Calu3 (cell line): ENCODE measurements around the gene SLC27A2. TPM values are rescaled to one million over a fixed set of nuclear protein-coding genes. Genes with fewer than 3 reads are reported as not detected.

ENCODE experiments used
- BruUV-seq: library from RNA; stranded (reverse); fragments of 400-500 nt; replicated peaks from 2 replicates; lab custom pipeline; 2021; lab: Mats Ljungman, UMichigan
- CTCF ChIA-PET: fragments of 300-600 bp; sonication (Branson Sonifier 250); formaldehyde crosslinking; loops from one replicate; lab custom pipeline; 2022; ENCODE audit warnings: antibody characterized with exemption; lab: Charles Lee
- DNase-seq: peaks from one replicate; pipeline ENCODE4 v3.0.0; 2022
- H3K27ac Mint-ChIP-seq: one replicate; pipeline ENCODE4 v1.8.0; 2022; ENCODE audit warnings: mixed read lengths; ENCODE audit not compliant: unreplicated experiment
- H3K27me3 Mint-ChIP-seq: one replicate; pipeline ENCODE4 v1.8.0; 2022; ENCODE audit warnings: mixed read lengths; ENCODE audit not compliant: unreplicated experiment
- H3K36me3 Mint-ChIP-seq: one replicate; pipeline ENCODE4 v1.8.0; 2022; ENCODE audit warnings: mild to moderate bottlenecking, moderate library complexity, mixed read lengths; ENCODE audit not compliant: insufficient read depth, unreplicated experiment
- H3K4me1 Mint-ChIP-seq: one replicate; pipeline ENCODE4 v1.8.0; 2022; ENCODE audit warnings: mild to moderate bottlenecking, low read depth, mixed read lengths; ENCODE audit not compliant: unreplicated experiment
- H3K4me3 Mint-ChIP-seq: one replicate; pipeline ENCODE4 v1.8.0; 2022; ENCODE audit warnings: mild to moderate bottlenecking, low read depth, moderate library complexity, mixed read lengths; ENCODE audit not compliant: unreplicated experiment
- H3K9me3 Mint-ChIP-seq: one replicate; pipeline ENCODE4 v1.8.0; 2022; ENCODE audit warnings: low read depth, mixed read lengths; ENCODE audit not compliant: unreplicated experiment
- intact Hi-C: fragments of 100-400 bp; cut with micrococcal nuclease; formaldehyde crosslinking; loops from one replicate; pipeline ENCODE4 v1.10.0; 2022; ENCODE audit not compliant: unreplicated experiment
- total RNA-seq: library from RNA; stranded (reverse); gene quantifications from 2 replicates; pipeline ENCODE4 v1.2.3, GENCODE V29; 2022
- TF ChIP-seq, protein P1 (sequence below): fragments of 200-600 bp; IDR thresholded peaks from one replicate; pipeline ENCODE4 v1.8.0; 2022; ENCODE audit warnings: antibody characterized with exemption; ENCODE audit not compliant: unreplicated experiment

Gene SLC27A2
- total RNA-seq, 1 experiment from 2014 or later, result 13.1 TPM

DNA sequence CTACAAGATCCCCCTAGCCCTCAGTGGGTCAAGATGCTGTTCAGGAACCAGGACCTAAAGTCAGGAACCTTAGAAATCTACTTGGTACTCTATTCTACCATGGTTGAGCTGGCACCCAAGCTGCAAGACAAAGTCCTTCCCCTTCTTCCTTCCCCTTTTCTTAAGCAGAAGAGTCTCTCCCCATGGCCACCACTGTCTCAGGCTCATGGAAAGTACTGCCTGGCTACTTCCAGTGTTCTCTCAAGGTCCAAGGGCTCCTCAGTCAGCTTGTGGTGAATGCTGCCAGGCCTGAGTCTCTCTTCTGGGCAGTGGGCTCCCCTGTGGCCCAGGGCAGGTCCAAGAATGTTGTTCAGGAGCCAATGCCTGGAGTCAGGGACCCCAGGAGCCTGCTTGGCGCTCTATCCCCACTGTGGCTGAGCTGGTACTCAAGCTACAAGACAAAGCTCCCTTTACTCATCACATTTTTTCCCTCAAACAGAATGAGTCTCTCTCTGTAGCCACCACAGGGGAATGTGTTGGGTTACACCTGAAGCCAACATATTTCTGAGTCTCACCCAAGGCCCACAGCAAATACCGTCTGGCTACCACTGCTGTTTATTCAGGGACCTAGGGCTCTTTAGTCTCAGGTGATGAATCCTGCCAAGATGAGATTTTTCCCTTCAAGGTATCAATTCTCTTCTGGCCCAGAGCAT, 18.1 kb upstream of the SLC27A2 start:
- Mint-ChIP-seq H3K27ac (no peak overlapping the region), H3K36me3 (no peaks in the 10 kb centered on the region), H3K27me3 (no peaks in the 10 kb centered on the region), H3K4me3 (no peak overlapping the region), H3K4me1 (peaks cover 12% of the 10 kb centered on the region), H3K9me3 (no peaks in the 10 kb centered on the region)
- no peak for DNase-seq
- intact Hi-C loops, result no loop called here
- CTCF ChIA-PET, result interaction anchor here (0.6 kb wide), 1 partner anchor 464 kb away, joined by 3 read pairs; no protein-coding TSS in a partner anchor
- TF ChIP-seq, protein P1, sequence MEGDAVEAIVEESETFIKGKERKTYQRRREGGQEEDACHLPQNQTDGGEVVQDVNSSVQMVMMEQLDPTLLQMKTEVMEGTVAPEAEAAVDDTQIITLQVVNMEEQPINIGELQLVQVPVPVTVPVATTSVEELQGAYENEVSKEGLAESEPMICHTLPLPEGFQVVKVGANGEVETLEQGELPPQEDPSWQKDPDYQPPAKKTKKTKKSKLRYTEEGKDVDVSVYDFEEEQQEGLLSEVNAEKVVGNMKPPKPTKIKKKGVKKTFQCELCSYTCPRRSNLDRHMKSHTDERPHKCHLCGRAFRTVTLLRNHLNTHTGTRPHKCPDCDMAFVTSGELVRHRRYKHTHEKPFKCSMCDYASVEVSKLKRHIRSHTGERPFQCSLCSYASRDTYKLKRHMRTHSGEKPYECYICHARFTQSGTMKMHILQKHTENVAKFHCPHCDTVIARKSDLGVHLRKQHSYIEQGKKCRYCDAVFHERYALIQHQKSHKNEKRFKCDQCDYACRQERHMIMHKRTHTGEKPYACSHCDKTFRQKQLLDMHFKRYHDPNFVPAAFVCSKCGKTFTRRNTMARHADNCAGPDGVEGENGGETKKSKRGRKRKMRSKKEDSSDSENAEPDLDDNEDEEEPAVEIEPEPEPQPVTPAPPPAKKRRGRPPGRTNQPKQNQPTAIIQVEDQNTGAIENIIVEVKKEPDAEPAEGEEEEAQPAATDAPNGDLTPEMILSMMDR, result no peak
- no TSS peak for BruUV-seq

- CTCF ChIA-PET, result no interaction called here
- no TSS peak for BruUV-seq
- H3K36me3 Mint-ChIP-seq, result no peaks in the 10 kb centered on the region
- H3K27me3 Mint-ChIP-seq, result no peaks in the 10 kb centered on the region
- no peak overlapping the region for H3K4me3 Mint-ChIP-seq
- no peak overlapping the region for H3K27ac Mint-ChIP-seq
- no peaks in the 10 kb centered on the region for H3K9me3 Mint-ChIP-seq
- intact Hi-C loops, result no loop called here
- H3K4me1 Mint-ChIP-seq, result peaks cover 12% of the 10 kb centered on the region
- no peak for DNase-seq
- TF ChIP-seq, protein P1, result no peak
Observed at GRCh38 chr15:50164458-50164857, 17.5 kb upstream of the SLC27A2 start.

GRCh38 chr15:50166216-50166615, 15.8 kb upstream of the SLC27A2 start:
- intact Hi-C loops, result no loop called here
- no peak overlapping the region for H3K27ac Mint-ChIP-seq
- no TSS peak for BruUV-seq
- H3K4me3 Mint-ChIP-seq, result no peak overlapping the region
- H3K9me3 Mint-ChIP-seq, result no peaks in the 10 kb centered on the region
- DNase-seq, result no peak
- CTCF ChIA-PET, result interaction anchor here (0.7 to 1.2 kb wide), 5 partner anchors 15 to 150 kb away, joined by 3 to 5 read pairs (median 4); no protein-coding TSS in a partner anchor
- TF ChIP-seq, protein P1, result no peak
- no peaks in the 10 kb centered on the region for H3K27me3 Mint-ChIP-seq
- no peaks in the 10 kb centered on the region for H3K36me3 Mint-ChIP-seq
- peaks cover 12% of the 10 kb centered on the region for H3K4me1 Mint-ChIP-seq

DNA sequence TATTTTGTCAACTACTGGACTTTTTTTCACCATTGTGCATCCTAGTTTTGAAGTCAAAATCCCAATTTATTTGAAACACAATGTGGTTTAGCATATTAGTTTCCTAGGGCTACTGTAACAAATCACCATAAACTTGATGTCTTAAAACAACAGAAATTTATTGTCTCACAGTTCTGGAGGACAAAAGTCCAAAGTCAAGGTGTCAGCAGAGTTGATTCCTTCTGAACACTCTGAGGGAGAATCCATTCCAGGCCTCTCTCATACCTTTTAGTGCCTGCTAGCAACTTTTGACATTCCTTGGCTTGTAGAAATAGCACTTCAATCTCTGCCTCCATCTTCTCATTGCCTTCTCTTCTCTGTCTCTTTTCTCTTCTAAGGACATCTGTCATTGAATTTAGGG, 14.9 kb upstream of the SLC27A2 start:
- TF ChIP-seq, protein P1, result no peak
- H3K36me3 Mint-ChIP-seq, result no peaks in the 10 kb centered on the region
- H3K27ac Mint-ChIP-seq, result no peak overlapping the region
- intact Hi-C loops, result no loop called here
- H3K4me1 Mint-ChIP-seq, result peaks cover 12% of the 10 kb centered on the region
- no peaks in the 10 kb centered on the region for H3K9me3 Mint-ChIP-seq
- CTCF ChIA-PET, result interaction anchor here (0.9 kb wide), 1 partner anchor 22 kb away, joined by 3 read pairs; no protein-coding TSS in a partner anchor
- no peak for DNase-seq
- H3K4me3 Mint-ChIP-seq, result no peak overlapping the region
- no peaks in the 10 kb centered on the region for H3K27me3 Mint-ChIP-seq
- BruUV-seq, result no TSS peak
